A549 (cell line): Measurements from ENCODE around the gene MT1E. TPM values are rescaled to one million over a fixed set of nuclear protein-coding genes. Genes with fewer than 3 reads are reported as not detected.

Source experiments
- ATAC-seq, 2 experiments: fragments of 200-7000 bp in 1 of 2; fragments of >200 bp in 1 of 2; cut with Nextera tagmentation in 1 of 2; cut with Tn5 transposase in 1 of 2; 3 replicates each; pipeline versions ENCODE4 v1.8.0 to v1.9.1; 2018 to 2020; ENCODE audit warnings: mild to moderate bottlenecking in 1 of 2, moderate library complexity in 1 of 2
- CTCF ChIA-PET: fragments of 300-600 bp; sonication (Branson Sonifier 250); formaldehyde crosslinking; extraction: SDS; loops from one replicate; lab custom pipeline; 2021; ENCODE audit warnings: antibody characterized with exemption, inconsistent platforms; lab: Yijun Ruan, JAX
- POLR2A ChIA-PET: fragments of 350-600 bp; formaldehyde crosslinking; extraction: SDS; loops from one replicate; lab custom pipeline; 2021; ENCODE audit warnings: antibody characterized with exemption, inconsistent platforms; lab: Yijun Ruan, JAX
- DNase-seq, 2 experiments: peaks; one replicate each; pipeline versions ENCODE4 v3.0.0 to v3.0.0-alpha.2; 2011 to 2016; ENCODE audit warnings: low read depth in 1 of 2, low spot score in 1 of 2
- FAIRE-seq: peaks from 2 replicates; lab custom pipeline; 2011; peaks lifted over from hg19 to GRCh38; lab: Jason Lieb, UNC
- H3K27ac ChIP-seq, 2 experiments: fragments of >200 bp; sonication (Bioruptor Twin); formaldehyde crosslinking; 3 replicates each; pipeline ENCODE4 v1.5.1; 2016 to 2017
- H3K4me1 ChIP-seq: fragments of >200 bp; sonication (Bioruptor Twin); formaldehyde crosslinking; 3 replicates; pipeline ENCODE4 v1.6.1; 2016
- H3K4me2 ChIP-seq: fragments of >200 bp; sonication (Bioruptor Twin); formaldehyde crosslinking; 3 replicates; pipeline ENCODE4 v1.6.1; 2016
- H3K4me3 ChIP-seq: fragments of >200 bp; sonication (Bioruptor Twin); formaldehyde crosslinking; 3 replicates; pipeline ENCODE4 v1.5.1; 2016
- H3K9me3 ChIP-seq: fragments of >200 bp; sonication (Bioruptor Twin); formaldehyde crosslinking; 3 replicates; pipeline ENCODE4 v1.6.1; 2016
- CTCF ChIP-seq: fragments of >200 bp; sonication (Bioruptor Twin); formaldehyde crosslinking; IDR thresholded peaks from 3 replicates; pipeline ENCODE4 v1.5.1; 2016
- EP300 ChIP-seq, 2 experiments: fragments of >200 bp; sonication (Bioruptor Twin); formaldehyde crosslinking; IDR thresholded peaks; 2 replicates in 1 of 2; 3 replicates in 1 of 2; pipeline ENCODE4 v1.6.1; 2016 to 2017
- FOXS1 ChIP-seq: fragments of 250-450 bp; sonication (Bioruptor Pico); IDR thresholded peaks from 2 replicates; pipeline ENCODE4 v1.5.0; 2020; ENCODE audit warnings: mild to moderate bottlenecking, moderate library complexity
- JUNB ChIP-seq: fragments of >200 bp; sonication (Bioruptor Twin); formaldehyde crosslinking; IDR thresholded peaks from 2 replicates; pipeline ENCODE4 v1.6.1; 2016
- KDM5A ChIP-seq: fragments of 200-600 bp; sonication (generic); IDR thresholded peaks from 2 replicates; pipeline ENCODE4 v1.6.1; 2016; ENCODE audit warnings: antibody characterized with exemption, mild to moderate bottlenecking
- MAX ChIP-seq: IDR thresholded peaks from 2 replicates; pipeline ENCODE4 v1.6.1; 2012
- MAZ ChIP-seq: fragments of 150-350 bp; IDR thresholded peaks from 2 replicates; pipeline ENCODE4 v1.6.1; 2014; ENCODE audit warnings: antibody characterized with exemption, low read depth, low read length, borderline replicate concordance
- MYC ChIP-seq: IDR thresholded peaks from 2 replicates; pipeline ENCODE4 v1.6.1; 2012; ENCODE audit warnings: mild to moderate bottlenecking, inconsistent platforms, low read length, improper control_type of control experiment, borderline replicate concordance
- NFE2L2 ChIP-seq: fragments of 150-350 bp; conservative IDR thresholded peaks from 2 replicates; pipeline ENCODE4 v1.6.1; 2014; ENCODE audit warnings: low read length
- RARB ChIP-seq: fragments of 250-450 bp; sonication (Bioruptor Pico); IDR thresholded peaks from 2 replicates; pipeline ENCODE4 v1.8.0; 2021; ENCODE audit warnings: mild to moderate bottlenecking, moderate library complexity
- RCOR1 ChIP-seq: fragments of 150-350 bp; IDR thresholded peaks from 2 replicates; pipeline ENCODE4 v1.6.1; 2014; ENCODE audit warnings: antibody characterized with exemption, low read length, low read depth
- REST ChIP-seq: fragments of 200-600 bp; sonication (generic); IDR thresholded peaks from 2 replicates; pipeline ENCODE4 v1.6.1; 2016; ENCODE audit warnings: antibody characterized with exemption, mild to moderate bottlenecking, moderate library complexity
- WGBS: methylation state at CpG from one replicate; pipeline ENCODE4 v1.1.6; 2017; ENCODE audit errors: missing lambda C conversion rate; 5-methylcytosine and 5-hydroxymethylcytosine counted together
- polyA plus RNA-seq, 4 experiments: library from polyadenylated mRNA; depleted of rRNA in 3 of 4; stranded (reverse); fragments of >200 nt; fragmentation: RNase III in 1 of 4; extraction: RNeasy Plus Mini Kit Qiagen cat#74134 plus additional on column Dnase treatment in 1 of 4; gene quantifications; 2 replicates in 3 of 4; 3 replicates in 1 of 4; pipeline ENCODE4 v1.2.3, GENCODE V29; 2011 to 2017
- TF ChIP-seq, protein P1 (sequence below): fragments of 250-450 bp; sonication (Bioruptor Pico); IDR thresholded peaks from 2 replicates; pipeline ENCODE4 v1.5.0; 2020; ENCODE audit warnings: low read depth, mild to moderate bottlenecking, moderate library complexity
- TF ChIP-seq, protein P2 (sequence below): IDR thresholded peaks from 2 replicates; pipeline ENCODE4 v1.6.1; 2012
- TF ChIP-seq, protein P3 (sequence below): fragments of 450-650 bp; IDR thresholded peaks from 2 replicates; pipeline ENCODE4 v1.6.1; 2014; ENCODE audit warnings: antibody characterized with exemption

Gene MT1E
- polyA plus RNA-seq, 2 of the 4 experiments (the other 2 are of a cell fraction): not detected

DNA sequence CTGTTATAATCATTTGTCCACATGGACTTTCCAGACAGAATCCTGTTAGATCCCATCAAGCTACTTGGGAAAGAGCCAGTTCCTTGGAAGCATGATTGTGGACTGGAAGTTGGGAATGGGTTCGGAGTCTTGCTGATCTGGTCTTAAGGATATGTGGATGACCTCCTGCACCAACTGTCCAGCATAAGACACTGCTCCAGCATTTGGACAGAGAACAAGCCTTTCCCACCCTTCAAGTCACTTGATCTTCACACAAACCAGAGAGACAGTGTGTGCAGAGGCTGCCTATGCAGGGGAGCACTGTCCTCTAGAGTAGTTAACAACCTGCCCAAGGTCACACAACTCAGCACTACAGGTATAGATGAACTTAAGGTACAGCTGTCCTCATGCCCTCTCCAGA is 20.3 kb downstream of the MT1E start:
- FAIRE-seq: no peak
- H3K4me2 ChIP-seq: no peak overlapping the region
- CTCF ChIA-PET: interaction anchor here (0.6 to 25.6 kb wide), 5 partner anchors 10 to 133 kb away, joined by 3 to 340 read pairs (median 4); partner anchors contain the start of gene MT2A
- WGBS: 0% methylated on average over 1 of the region's 1 CpG
- no peak for TF ChIP-seq FOXS1 (CRISPR knock-in tag)
- no peak for TF ChIP-seq MAZ
- no peak for TF ChIP-seq RCOR1
- TF ChIP-seq MAX: no peak
- no peaks in the 10 kb centered on the region for H3K9me3 ChIP-seq
- no peak for DNase-seq
- no peak overlapping the region for H3K27ac ChIP-seq
- ATAC-seq: no peak
- H3K4me1 ChIP-seq: peaks cover 16% of the 10 kb centered on the region
- no peak overlapping the region for H3K4me3 ChIP-seq
- POLR2A ChIA-PET: no interaction called here

GRCh38 chr16:56647641-56648431 is 22.3 kb downstream of the MT1E start:
- no peak for DNase-seq
- Histone ChIP-seq H3K4me3 (no peak overlapping the region), H3K4me1 (peaks cover 16% of the 10 kb centered on the region), H3K27ac (no peak overlapping the region), H3K9me3 (no peaks in the 10 kb centered on the region), H3K4me2 (no peak overlapping the region)
- no peak for FAIRE-seq
- no peak for ATAC-seq
- CTCF ChIA-PET: interaction anchor here (1.5 to 25.6 kb wide), 2 partner anchors 38 to 54 kb away, joined by 3 to 340 read pairs; partner anchors contain the start of gene MT2A
- WGBS: 76% methylated on average over 32 of the region's 33 CpGs
- POLR2A ChIA-PET: no interaction called here
- TF ChIP-seq CTCF (no peak), MYC (no peak), KDM5A (no peak), JUNB (no peak), NFE2L2 (no peak), REST (no peak), RARB (CRISPR knock-in tag) (no peak), EP300 (IDR thresholded peaks at IDR 0.05) (no peak)
- TF ChIP-seq, protein P1, sequence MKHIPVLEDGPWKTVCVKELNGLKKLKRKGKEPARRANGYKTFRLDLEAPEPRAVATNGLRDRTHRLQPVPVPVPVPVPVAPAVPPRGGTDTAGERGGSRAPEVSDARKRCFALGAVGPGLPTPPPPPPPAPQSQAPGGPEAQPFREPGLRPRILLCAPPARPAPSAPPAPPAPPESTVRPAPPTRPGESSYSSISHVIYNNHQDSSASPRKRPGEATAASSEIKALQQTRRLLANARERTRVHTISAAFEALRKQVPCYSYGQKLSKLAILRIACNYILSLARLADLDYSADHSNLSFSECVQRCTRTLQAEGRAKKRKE: no peak

GRCh38 chr16:56649271-56649670 is 23.7 kb downstream of the MT1E start:
- Histone ChIP-seq H3K4me2 (no peak overlapping the region), H3K4me3 (no peak overlapping the region), H3K4me1 (peaks cover 8% of the 10 kb centered on the region; the same call in 2 of the 3 replicates), H3K27ac (no peak overlapping the region), H3K9me3 (no peaks in the 10 kb centered on the region)
- ATAC-seq (no peak), FAIRE-seq (no peak), DNase-seq (no peak)
- 79% methylated on average over 2 of the region's 2 CpGs for WGBS
- TF ChIP-seq, protein P2, sequence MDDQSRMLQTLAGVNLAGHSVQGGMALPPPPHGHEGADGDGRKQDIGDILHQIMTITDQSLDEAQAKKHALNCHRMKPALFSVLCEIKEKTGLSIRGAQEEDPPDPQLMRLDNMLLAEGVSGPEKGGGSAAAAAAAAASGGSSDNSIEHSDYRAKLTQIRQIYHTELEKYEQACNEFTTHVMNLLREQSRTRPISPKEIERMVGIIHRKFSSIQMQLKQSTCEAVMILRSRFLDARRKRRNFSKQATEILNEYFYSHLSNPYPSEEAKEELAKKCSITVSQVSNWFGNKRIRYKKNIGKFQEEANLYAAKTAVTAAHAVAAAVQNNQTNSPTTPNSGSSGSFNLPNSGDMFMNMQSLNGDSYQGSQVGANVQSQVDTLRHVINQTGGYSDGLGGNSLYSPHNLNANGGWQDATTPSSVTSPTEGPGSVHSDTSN: no peak
- TF ChIP-seq, protein P3, sequence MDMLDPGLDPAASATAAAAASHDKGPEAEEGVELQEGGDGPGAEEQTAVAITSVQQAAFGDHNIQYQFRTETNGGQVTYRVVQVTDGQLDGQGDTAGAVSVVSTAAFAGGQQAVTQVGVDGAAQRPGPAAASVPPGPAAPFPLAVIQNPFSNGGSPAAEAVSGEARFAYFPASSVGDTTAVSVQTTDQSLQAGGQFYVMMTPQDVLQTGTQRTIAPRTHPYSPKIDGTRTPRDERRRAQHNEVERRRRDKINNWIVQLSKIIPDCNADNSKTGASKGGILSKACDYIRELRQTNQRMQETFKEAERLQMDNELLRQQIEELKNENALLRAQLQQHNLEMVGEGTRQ: no peak
- TF ChIP-seq NFE2L2 (no peak), REST (no peak)
- CTCF ChIA-PET: interaction anchor here (25.6 kb wide), 1 partner anchor 40 kb away, joined by 340 read pairs; the partner anchor contains the start of gene MT2A
- POLR2A ChIA-PET: no interaction called here
